Suppressor macrophage treated with lipopolysaccharide for 4 hours (primary cell): ENCODE measurements around the gene METTL24.
"Not testable (repeated sequence)": the region's sequence is repeated elsewhere in the genome, so short reads cannot be mapped to it uniquely, and the experiment has no call there.

Source experiments
- DNase-seq: peaks from one replicate; pipeline ENCODE4 v3.0.0-alpha.2; 2020

The METTL24 gene

DNA sequence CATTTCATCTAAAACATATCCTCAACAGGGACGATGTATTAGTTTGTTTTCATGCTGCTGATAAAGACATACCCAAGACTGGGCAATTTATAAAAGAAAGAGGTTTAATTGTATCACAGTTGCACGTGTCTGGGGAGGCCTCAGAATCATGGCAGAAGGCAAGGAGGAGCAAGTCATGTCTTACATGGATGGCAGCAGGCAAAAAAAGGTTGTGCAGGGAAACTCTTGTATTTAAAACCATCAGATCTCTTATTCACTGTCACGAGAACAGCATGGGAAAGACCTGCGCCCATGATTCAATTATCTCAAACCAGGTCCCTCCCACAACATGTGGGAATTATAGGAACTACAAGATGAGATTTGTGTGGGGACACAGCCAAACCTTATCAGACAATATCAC lies 48.7 kb downstream of the METTL24 start:
- DNase-seq: not testable (repeated sequence)

DNA sequence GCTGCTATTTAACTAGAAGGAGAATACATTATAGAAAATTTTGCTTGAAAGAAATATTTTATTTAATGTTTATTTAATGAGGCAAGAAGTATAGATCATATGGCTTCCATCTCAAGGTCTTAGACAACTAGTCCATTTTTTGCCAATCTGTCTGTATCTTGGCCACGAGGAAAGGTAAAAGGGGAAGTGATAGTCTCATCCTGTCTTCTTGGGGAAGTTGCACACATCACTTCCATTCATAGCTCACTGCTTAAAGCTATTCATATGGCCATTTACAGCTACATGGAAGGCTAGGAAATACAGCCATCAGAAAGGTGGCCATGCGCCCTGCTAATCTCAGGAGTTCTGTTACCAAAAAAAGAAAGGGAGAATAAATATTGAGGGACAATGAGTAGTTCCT lies 50.8 kb downstream of the METTL24 start:
- DNase-seq: no peak

DNA sequence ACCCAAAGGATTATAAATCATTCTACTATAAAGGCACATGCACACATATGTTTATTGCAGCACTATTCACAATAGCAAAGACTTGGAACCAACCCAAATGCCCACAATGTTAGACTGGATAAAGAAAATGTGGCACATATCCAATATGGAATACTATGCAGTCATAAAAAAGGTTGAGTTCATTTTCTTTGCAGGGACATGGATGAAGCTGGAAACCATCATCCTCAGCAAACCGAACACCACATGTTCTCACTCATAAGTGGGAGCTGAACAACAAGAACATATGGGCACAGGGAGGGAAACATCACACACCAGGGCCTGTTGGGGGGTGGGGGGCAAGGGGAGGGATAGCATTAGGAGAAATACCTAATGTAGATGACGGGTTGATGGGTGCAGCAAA lies 52.3 kb downstream of the METTL24 start:
- not testable (repeated sequence) for DNase-seq

- not testable (repeated sequence) for DNase-seq
Observed at GRCh38 chr6:110303692-110304091, 54.5 kb downstream of the METTL24 start.

DNA sequence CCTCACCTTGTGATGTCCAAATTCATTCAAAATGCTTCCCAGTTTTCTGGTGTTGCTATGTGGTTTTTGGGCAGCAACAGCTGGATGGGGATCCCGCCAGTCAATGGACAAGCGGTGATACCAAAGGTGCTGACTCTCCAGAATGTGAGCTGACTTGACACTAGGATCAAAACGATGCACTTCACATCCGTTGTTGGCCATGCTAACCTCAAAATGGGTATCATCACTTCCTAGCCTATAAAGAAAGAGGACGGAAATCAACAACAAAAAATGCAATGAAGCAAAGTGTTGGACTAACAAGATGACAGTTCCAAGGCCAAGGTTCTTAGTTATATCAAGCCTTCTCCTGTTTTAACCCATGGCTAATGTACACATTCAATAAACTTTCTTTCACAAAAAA lies 59.2 kb downstream of the METTL24 start:
- no peak for DNase-seq

GRCh38 chr6:110298411-110298810 lies 59.7 kb downstream of the METTL24 start:
- DNase-seq: no peak

DNA sequence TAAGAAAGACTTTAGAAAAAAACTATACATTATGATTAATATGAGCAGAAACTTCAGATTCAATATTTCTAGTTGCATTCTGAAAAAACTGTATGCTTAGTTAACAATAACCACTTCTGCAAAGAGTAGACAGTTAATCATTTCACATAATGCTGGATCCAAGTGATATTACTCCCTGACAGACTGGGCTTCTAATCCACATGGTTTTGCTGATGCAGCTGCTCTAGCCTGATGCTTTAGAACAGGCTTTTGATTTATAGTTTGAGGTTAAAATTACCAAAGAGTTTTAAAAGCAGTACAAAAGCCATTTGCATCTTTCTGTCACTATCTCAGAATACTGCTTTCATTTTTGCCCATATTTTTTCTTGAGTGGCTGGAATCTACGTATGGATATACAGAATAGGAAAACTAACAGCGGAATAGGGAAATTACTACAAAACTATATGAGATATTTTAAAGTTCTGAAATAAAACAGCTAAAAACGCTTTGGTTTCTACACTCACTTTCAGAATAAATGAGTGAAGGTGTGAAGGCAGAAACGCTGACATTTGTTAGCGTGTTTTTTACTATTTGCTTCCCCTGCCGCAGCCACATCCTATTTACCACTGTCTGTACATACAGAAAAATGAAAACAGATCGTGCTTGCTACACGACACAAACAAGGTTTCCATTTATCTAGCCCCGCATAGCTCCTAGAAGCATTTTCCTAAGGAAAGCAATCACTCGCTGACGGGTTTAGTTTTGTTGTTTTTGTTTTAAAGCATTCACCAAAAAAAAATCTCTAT lies 61.7 kb downstream of the METTL24 start:
- DNase-seq: no peak

GRCh38 chr6:110295451-110296165 lies 62.5 kb downstream of the METTL24 start:
- no peak for DNase-seq

GRCh38 chr6:110287462-110288341 lies 70.4 kb downstream of the METTL24 start:
- no peak for DNase-seq

- no peak for DNase-seq
Observed at GRCh38 chr6:110285306-110286060, 72.7 kb downstream of the METTL24 start.

DNA sequence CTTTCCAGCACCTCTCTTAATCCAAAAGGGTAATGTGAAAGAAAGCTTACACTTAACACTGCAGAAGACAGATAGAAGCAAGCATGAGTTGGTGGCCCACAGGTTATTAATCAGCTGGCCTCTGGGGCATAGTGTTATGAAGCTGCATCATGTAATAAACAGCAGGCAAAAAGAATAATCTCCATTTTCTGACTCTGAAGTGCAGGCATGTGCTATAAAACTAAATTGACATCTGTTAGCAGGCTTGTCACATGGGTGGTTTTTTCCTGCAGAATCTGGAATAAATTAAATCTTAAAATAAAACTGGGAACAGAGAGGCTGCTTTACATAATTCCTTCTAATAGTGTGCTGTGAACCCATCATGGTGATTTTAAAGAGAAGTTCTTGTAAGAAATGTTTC lies 73.3 kb downstream of the METTL24 start:
- no peak for DNase-seq

- no peak for DNase-seq
Observed at GRCh38 chr6:110283657-110284056, 74.5 kb downstream of the METTL24 start.

GRCh38 chr6:110282412-110282811 lies 75.7 kb downstream of the METTL24 start:
- no peak for DNase-seq

DNA sequence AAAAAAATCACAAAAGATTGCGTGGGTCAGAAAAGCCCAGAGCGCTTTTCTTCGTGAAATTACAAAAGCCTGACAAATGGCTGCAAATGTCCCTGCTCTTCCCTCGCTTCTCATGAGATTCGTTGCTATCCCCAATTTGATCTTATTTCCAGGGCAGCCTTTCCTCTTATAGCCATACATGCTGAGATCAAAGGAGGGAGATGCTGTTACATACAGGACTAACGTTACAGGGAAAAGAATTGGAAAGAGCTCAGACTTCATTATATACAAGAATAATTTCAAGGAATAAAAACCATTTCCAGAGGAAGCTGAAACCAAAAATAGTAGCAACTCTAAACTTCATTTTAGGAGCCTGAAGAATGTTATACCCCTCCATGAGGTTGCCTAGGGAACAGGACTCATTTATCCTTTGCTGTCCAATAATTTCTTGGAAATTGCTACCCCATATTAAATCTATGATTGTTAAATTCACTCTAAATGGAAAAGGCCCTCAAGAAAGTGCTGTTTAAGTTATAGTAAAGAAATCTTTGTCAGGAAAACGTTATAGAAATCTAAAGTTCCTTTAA lies 81.0 kb downstream of the METTL24 start:
- no peak for DNase-seq

DNA sequence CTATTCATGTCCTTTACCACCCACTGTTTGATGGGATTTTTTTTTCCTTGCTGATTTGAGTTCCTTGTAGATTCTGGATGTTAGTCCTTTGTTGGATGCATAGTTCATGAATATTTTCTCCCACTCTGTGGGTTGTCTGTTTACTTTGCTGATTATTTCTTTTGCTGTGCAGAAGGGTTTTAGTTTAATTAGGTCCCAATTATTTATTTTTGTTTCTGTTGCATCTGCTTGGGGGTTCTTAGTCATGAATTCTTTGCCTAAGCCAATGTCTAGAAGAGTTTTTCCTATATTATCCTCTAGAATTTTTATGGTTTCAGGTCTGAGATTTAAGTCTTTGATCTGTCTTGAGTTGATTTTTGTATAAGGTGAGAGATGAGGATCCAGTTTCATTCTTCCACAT lies 85.4 kb downstream of the METTL24 start:
- DNase-seq: not testable (repeated sequence)

DNA sequence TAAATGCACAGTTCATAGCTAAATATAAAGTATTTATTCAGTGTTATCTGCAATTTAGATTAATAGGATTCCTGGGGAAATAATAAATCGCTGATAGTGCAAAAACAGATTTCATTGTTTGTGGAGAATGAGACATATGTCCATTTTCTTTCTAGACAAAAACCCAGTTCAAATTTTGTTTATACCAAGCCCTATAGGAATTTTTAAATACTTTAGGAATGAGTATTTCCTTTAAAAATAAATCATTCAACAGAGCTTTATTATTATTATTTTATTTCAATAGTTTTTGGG lies 86.5 kb downstream of the METTL24 start:
- no peak for DNase-seq

GRCh38 chr6:110270165-110270564 lies 88.0 kb downstream of the METTL24 start:
- no peak for DNase-seq

GRCh38 chr6:110269623-110270022 lies 88.5 kb downstream of the METTL24 start:
- no peak for DNase-seq

DNA sequence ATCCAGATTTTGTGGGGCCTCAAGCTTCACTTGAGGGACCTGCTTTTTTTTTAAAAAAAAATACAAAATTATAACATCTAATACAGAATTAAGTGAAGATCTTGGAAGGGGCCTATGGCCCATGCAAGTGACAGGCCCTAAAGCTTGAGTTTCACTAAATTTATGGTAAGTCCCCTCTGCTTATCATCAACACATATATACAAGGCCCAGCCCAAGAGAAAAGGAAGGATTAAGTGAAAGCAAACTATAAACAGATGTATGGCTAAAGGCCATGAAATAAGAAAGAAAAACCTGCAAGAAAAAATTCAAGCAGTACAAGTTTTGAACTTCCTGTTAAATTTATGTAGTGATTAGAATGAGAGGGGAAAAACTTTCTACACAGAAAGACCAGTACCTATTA lies 91.2 kb downstream of the METTL24 start:
- DNase-seq: no peak

DNA sequence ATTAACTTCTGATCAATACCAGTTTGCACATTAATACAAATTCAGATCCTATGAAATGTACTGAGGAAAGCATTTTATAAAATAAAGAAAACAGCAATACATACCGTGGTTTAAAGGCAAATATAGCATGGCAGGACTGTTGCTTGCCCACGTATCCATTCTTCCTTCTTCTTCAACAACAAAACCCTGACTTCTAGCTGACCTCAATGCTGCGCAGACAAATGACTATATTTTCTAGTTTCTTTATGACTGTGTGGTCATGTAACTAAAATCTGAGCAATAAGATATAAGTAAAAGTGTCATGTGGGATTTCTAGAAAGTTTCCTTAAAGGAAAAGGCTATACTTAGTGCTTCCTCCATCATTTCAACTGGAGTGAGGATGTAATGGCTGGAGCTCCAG lies 92.9 kb downstream of the METTL24 start:
- DNase-seq: no peak

- DNase-seq: no peak
Observed at GRCh38 chr6:110256366-110256765, 101.8 kb downstream of the METTL24 start.

DNA sequence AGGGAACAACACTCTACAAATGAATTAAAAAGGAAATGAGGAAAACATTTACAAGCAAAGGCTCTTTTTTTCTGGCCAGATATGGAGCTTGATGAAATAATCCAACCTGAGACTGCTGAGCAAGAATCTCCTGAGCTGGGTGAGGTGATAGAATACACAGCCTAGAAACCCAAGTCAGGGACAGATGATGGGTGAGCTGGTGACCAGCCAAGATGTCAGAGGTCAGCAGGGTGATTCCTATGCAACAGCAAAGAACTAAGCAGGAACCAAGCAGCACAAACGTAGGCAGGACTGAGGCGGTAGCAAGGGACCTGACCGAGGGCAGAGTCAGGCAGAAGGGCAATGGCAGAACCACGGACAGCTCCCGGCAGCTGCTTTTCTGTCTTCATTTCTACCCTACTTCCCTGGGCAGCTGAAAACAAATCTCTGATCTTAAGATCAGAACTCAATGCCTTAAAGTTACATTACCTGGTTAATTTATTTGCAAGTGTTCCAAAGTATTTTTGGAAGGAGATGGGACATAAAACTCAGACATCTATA lies 102.9 kb downstream of the METTL24 start:
- peak; percentile 6 for DNase-seq
